Measurements from ENCODE around the gene ZNF205. TPM values are rescaled to one million over a fixed set of nuclear protein-coding genes. Genes with fewer than 3 reads are reported as not detected.

The ZNF205 gene
- total and polyA plus RNA-seq, 9 of the 15 experiments (the other 6 are each of a cell fraction or from before 2014, with no cell fraction given), result 2.4 to 11.8 (median 5.1) TPM; not detected in 2

GRCh38 chr16:3095869-3096268 is 16.5 kb upstream of the ZNF205 start (continued):
- TF ChIP-seq REST (IDR thresholded peaks at IDR 0.05; ENCODE audit: borderline replicate concordance), result peak; percentile 46; the same call in 1 of the 2 replicates
- TF ChIP-seq REST (CRISPR knock-in tag; IDR thresholded peaks at IDR 0.05; ENCODE audit: low read depth), result no peak
- TF ChIP-seq GTF3C2 (IDR thresholded peaks at IDR 0.05; ENCODE audit: borderline replicate concordance, extremely low read depth, insufficient read length), result peak; percentile 5
- TF ChIP-seq CTCF (IDR thresholded peaks at IDR 0.05 in 2 of 3, conservative IDR thresholded peaks at IDR 0.05 in 1 of 3; ENCODE audit: insufficient read depth in 2 of 3, low read depth in 1 of 3, low read length in 3 of 3), result peak; percentile 65 to 67 (median 66)
- TF ChIP-seq DMBX1 (CRISPR knock-in tag; IDR thresholded peaks at IDR 0.05; ENCODE audit: borderline replicate concordance), result no peak
- no peak for TF ChIP-seq FOXA1 (IDR thresholded peaks at IDR 0.05; ENCODE audit: borderline replicate concordance)
- peak; percentile 41; the same call in 1 of the 2 replicates for TF ChIP-seq VEZF1 (CRISPR knock-in tag; IDR thresholded peaks at IDR 0.05)
- TF ChIP-seq MAFG (tag; conservative IDR thresholded peaks at IDR 0.05), result peak; percentile 49; the same call in 1 of the 2 replicates
- TF ChIP-seq MAZ (CRISPR knock-in tag; conservative IDR thresholded peaks at IDR 0.05 in 1 of 2, IDR thresholded peaks at IDR 0.05 in 1 of 2), result peak in 1 of 2 experiments; percentile 59; a peak in 2 of 4 replicates
- TF ChIP-seq ZNF175 (CRISPR knock-in tag; IDR thresholded peaks at IDR 0.05; ENCODE audit: low read depth), result no peak
